Measurements from ENCODE around the gene EXOSC1.

EXOSC1 gene

DNA sequence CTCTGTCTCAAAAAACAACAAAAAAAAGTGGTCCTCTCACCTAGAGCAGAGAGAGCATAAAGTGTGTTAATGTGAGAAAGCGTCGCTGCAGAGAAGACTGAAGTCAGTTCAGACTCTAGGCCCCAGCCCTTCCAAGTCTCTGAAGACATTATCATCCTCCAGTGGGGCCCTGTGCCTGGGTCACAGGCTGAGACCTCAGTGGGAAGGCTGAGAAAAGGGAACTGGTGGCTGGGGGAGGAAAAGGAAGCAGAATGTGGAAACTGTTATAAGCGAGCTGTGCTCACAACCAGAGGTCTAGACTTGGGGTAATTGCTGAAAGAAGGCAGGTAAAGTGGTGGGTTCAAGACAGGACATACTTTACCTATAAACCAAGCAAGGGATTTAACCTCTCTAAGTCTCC lies 39.7 kb downstream of the EXOSC1 start:
- no peak for TF ChIP-seq GATA3 (IDR thresholded peaks at IDR 0.05; ENCODE audit: low read depth, low read length)
- no peak for TF ChIP-seq GATA2 (IDR thresholded peaks at IDR 0.05; ENCODE audit: low read depth, low read length)

DNA sequence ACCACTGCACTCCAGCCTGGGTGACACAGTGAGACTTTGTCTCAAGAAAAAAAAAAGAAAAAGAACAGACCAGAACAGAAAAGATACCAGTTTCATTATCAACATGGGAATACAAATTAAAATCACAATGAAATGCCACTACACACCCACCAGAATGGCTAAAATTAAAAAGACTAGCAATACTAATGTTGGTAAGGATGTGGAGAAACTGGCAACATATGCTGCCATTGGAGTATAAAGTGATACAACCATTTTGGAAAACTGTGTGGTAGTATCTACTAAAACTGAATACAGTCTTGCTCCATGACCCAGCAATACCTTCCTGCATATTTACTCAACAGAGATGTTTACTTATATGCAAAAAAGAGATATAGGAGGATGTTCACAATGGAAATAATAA lies 41.8 kb downstream of the EXOSC1 start:
- TF ChIP-seq GATA2 (IDR thresholded peaks at IDR 0.05; ENCODE audit: low read depth, low read length) (no peak), GATA3 (IDR thresholded peaks at IDR 0.05; ENCODE audit: low read depth, low read length) (no peak)

DNA sequence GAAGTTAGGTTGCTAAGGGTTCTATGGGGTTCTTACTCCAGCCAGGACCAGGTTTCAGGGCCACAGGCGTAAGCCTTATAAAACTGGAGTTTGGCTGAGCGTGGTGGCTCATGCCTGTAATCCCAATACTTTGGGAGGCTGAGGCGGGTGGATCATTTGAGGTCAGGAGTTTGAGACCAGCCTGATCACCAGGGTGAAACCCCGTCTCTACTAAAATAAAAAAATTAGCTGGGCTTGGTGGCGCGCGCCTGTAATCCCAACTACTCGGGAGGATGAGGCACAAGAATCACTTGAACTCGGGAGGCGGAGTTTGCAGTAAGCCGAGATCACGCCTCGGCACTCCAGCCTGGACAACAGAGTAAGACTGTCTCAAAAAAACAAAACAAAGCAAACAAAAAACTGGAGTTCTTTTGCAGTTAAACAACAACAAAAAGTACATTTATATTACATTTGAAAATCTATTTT lies 44.3 kb downstream of the EXOSC1 start:
- no peak for TF ChIP-seq GATA3 (IDR thresholded peaks at IDR 0.05; ENCODE audit: low read depth, low read length)
- TF ChIP-seq GATA2 (IDR thresholded peaks at IDR 0.05; ENCODE audit: low read depth, low read length) = no peak

DNA sequence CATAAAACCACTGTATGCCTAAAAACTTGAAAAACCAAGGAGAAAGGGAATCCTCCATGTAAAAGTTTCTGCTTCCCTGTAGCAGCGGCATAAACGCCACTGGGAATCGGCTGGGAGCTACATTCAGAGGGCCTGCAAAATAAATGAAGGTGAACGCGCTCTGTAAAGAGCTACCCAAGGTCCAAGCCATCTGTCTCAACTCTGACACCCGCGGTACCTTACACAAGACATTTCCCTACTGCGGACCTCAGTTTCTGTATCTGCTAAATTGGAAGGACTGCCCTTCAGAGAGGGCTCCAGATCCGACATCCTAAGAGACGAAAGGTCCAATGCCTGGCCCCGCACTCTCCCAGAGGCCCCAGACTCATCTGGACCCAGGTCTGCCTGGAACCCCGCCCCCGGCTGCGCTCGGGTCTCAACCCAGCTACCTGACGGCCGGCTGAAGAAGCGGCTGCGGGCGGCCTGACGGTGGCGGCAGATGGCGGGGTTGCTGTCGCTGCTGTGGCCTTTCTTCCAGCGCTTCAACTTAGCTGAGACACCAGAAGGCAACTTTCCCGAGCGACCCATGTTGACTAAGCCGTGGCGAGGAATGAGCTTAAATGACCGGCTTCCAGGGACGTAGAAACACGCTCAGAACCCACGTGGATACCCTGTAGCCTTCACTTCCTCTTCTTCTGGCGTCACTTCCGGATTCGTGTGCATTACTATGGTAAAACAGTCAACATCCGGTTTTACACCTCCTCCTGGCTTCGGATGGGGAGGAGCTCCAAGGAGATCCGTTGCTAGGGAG lies 44.9 kb downstream of the EXOSC1 start, which contains the start of gene RRP12:
Gene RRP12 (minus strand): TSS at position 676 of the 790 bp plus-strand sequence. CDS start 109 bp downstream, at position 567.
- TF ChIP-seq GATA2 (IDR thresholded peaks at IDR 0.05; ENCODE audit: low read depth, low read length) (no peak), GATA3 (IDR thresholded peaks at IDR 0.05; ENCODE audit: low read depth, low read length) (no peak)

DNA sequence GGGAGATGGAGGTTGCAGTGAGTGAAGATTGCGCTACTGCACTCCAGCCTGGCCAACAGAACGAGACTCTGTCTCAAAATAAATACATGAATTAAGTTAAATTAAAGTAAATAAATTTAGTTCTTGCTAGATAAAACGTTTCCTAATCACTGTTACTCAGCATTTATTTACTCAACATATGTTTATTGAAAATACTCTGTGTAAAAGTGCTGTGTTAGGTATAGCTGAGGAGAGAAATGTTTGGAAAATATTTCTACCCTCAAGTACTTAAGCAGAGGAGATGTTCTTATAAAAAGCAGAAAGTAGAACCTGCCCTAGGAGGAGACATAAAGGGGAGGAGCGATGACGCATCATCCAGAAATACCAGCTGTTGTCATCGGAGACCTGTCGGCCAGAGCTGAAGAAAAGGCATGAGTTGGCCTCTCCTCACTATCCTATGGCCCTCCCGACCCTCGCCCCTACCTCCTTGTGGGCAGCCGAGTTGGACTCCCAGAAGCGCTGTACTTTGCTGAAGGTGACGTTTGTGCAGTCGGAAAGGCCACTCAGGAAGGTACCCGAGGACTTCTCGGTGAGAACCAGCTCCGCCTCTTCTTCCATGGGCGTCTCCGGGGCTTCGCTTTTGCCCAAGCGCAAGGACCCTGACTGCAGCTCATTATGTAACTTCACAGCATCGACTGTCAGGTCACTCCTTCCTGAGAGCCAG lies 45.8 kb downstream of the EXOSC1 start:
- no peak for TF ChIP-seq GATA3 (IDR thresholded peaks at IDR 0.05; ENCODE audit: low read depth, low read length)
- TF ChIP-seq GATA2 (IDR thresholded peaks at IDR 0.05; ENCODE audit: low read depth, low read length) = no peak

DNA sequence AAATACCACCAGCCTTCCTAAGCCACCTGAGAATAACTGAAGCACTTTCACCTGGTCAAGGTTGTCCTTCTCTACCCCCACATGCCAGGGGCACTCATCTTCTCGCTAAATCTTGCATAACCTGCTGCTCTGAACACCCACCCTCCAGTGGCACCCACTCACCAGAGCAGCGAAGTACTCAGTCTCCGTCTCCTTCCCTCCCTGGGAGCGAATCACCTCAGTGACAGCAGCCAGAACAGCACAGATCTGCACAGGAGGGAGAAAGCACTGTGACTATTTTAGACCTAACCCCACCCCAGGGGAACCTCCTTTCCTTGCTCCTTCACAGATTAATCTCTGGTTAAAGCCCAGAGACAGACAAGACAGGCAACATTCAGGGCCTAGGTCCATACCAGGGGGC lies 49.8 kb downstream of the EXOSC1 start:
- TF ChIP-seq GATA3 (IDR thresholded peaks at IDR 0.05; ENCODE audit: low read depth, low read length) (no peak), GATA2 (IDR thresholded peaks at IDR 0.05; ENCODE audit: low read depth, low read length) (no peak)

DNA sequence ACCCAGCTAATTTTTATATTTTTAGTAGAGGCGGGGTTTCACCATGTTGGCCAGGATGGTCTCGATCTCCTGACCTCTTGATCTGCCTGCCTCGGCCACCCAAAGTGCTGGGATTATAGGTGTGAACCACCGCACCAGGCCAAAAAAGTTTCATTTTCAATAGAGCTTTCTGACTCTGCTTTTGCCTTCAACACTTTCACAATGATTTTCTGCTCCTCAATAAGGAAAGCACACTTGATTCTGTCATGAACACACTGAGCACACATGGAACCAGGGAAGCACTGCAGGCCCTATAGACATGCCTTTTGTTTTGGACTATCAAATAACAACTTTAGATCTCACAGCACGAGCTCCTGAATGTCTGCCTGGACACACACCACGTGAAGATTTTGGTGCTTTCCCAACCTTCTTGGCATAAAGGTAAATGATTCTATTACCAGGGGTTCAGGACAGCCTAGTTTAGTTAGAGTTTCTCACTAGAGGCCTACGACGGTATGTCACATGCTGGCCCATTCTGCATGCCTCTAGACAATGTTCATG lies 52.7 kb downstream of the EXOSC1 start:
- TF ChIP-seq GATA3 (IDR thresholded peaks at IDR 0.05; ENCODE audit: low read depth, low read length) (no peak), GATA2 (IDR thresholded peaks at IDR 0.05; ENCODE audit: low read depth, low read length) (no peak)

DNA sequence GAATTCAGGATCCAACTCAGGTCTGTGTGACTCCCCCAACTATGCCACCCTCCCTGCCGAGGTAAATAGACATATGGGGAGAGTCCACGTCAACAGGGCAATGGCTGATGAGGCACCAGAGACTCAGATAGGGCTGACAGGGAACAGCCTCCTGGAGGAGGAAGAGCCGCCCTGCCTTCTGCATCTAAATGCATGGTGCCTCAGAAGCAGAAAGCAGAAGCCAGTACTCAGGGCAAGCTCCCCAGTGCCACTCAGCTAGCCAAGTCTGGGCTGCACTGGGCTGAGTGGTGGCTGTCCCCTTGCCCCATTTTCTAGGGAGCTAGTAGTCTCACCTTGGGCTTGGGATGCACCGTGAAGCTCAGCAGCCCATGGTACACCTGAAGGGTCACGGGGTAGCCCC lies 55.7 kb downstream of the EXOSC1 start:
- TF ChIP-seq GATA2 (IDR thresholded peaks at IDR 0.05; ENCODE audit: low read depth, low read length) (no peak), GATA3 (IDR thresholded peaks at IDR 0.05; ENCODE audit: low read depth, low read length) (no peak)

DNA sequence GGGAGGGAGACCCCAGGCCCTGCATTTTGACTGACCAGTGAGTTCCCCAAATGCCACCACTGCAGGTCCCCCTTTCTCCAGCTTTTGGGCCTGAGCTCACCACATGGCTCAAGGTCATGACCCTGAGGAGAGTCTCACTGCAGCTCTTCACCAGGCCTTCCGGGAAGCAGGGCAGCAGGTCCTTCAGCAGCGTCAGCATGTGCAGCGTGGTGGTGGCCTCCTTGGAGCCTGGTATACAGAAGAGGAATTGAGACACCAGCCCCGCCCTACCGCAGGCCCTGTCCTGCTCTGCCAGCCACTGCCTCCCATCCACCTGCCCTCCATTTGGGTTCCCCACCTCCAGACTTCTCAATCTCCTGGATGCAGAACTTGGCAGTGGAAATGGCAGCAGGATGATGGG lies 57.7 kb downstream of the EXOSC1 start:
- no peak for TF ChIP-seq GATA2 (IDR thresholded peaks at IDR 0.05; ENCODE audit: low read depth, low read length)
- TF ChIP-seq GATA3 (IDR thresholded peaks at IDR 0.05; ENCODE audit: low read depth, low read length) = no peak

All from SH-SY5Y (cell line).